SK-N-SH (cell line): ENCODE results near the gene SPACDR.

ENCODE experiments used
- CTCF ChIP-seq: fragments of 200-600 bp; sonication (generic); IDR thresholded peaks from 2 replicates; pipeline ENCODE4 v1.6.1; 2017; ENCODE audit warnings: antibody characterized with exemption, mild to moderate bottlenecking, moderate library complexity
- GATA2 ChIP-seq: sonication (generic); formaldehyde crosslinking; IDR thresholded peaks from 2 replicates; pipeline ENCODE4 v1.5.0; 2020; ENCODE audit warnings: mild to moderate bottlenecking, missing genetic modification reagents
- MAX ChIP-seq: IDR thresholded peaks from 2 replicates; pipeline ENCODE4 v1.4.0; 2012; ENCODE audit warnings: low read depth
- RFX5 ChIP-seq: IDR thresholded peaks from 2 replicates; pipeline ENCODE4 v1.6.1; 2012; ENCODE audit warnings: mild to moderate bottlenecking, improper control_type of control experiment, low read length
- SIN3A ChIP-seq: IDR thresholded peaks from 2 replicates; pipeline ENCODE4 v1.6.1; 2012; ENCODE audit warnings: low read depth, mild to moderate bottlenecking, low read length, moderate library complexity, borderline replicate concordance
- SMC3 ChIP-seq: IDR thresholded peaks from 2 replicates; pipeline ENCODE4 v1.6.1; 2012; ENCODE audit warnings: low read depth, low read length, improper control_type of control experiment
- TEAD4 ChIP-seq: IDR thresholded peaks from 2 replicates; pipeline ENCODE4 v1.4.0; 2012; ENCODE audit warnings: mild to moderate bottlenecking, borderline replicate concordance; ENCODE audit not compliant: insufficient read depth

GRCh38 chr7:100464791-100465190 is 731 bp upstream of the SPACDR start:
- TF ChIP-seq SMC3: no peak
- TF ChIP-seq TEAD4: no peak
- TF ChIP-seq CTCF: no peak
- no peak for TF ChIP-seq RFX5
- no peak for TF ChIP-seq GATA2 (CRISPR knock-in tag)
- TF ChIP-seq SIN3A: no peak
- no peak for TF ChIP-seq MAX
